Measurements from ENCODE around the gene FFAR4.
A peak's percentile ranks its signal among the peaks of the same experiment; 100 is the strongest.

DNA sequence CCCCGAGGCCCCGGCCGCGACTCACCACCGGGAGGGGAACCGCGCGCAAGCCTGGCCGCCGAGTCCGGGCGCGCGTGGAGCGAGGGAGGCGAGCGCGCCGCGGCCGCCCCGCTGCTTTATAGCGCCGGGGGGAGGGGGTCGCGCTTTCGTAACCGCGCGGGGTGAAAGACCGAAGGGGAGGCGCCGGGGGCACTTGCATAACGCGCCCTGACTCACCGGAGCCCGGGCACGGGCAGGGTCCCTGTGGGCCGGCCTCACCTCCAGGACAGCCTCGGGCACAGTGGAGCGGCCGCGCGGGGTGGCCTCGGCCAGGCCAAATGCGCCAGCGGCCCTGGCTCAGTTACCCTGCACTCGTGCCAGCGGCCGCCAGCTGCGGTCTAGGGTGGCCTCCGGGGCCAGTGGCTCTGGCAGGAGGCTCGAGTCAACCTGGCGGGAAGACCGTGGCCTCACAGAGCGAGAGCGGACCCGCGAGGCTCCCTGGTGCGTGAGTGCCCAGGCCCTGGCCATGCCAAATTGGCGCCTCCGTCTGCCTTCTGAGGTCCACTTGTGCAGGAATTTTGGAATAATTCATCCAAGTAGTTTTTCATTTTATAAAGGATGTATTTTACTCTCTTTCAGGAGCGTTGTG lies 34.8 kb downstream of the FFAR4 start, which contains the start of gene RBP4:
- TF ChIP-seq JUN (IDR thresholded peaks at IDR 0.05; ENCODE audit: borderline replicate concordance, insufficient read depth, insufficient read length, low read depth) (no peak), GATA2 (IDR thresholded peaks at IDR 0.05; ENCODE audit: insufficient read depth, insufficient read length, low read depth, low read length) (no peak), CTCF (IDR thresholded peaks at IDR 0.05; ENCODE audit: extremely low read depth in 1 of 2, insufficient read depth in 1 of 2, low read depth in 1 of 2, low read length in 2 of 2) (no peak), POLR2A (IDR thresholded peaks at IDR 0.05; ENCODE audit: low read depth, low read length) (no peak), POLR2AphosphoS5 (IDR thresholded peaks at IDR 0.05; ENCODE audit: insufficient read depth, low read depth, low read length) (no peak), EZH2 (IDR thresholded peaks at IDR 0.05; ENCODE audit: borderline replicate concordance, low read depth, low read length, severe bottlenecking) (peak; percentile 53), MYC (IDR thresholded peaks at IDR 0.05; ENCODE audit: low read depth, low read length) (no peak), MAX (IDR thresholded peaks at IDR 0.05; ENCODE audit: insufficient read depth, insufficient read length) (no peak), FOS (IDR thresholded peaks at IDR 0.05; ENCODE audit: borderline replicate concordance, insufficient read depth, low read length) (no peak)
